ENCODE results near the gene E2F4.

Gene E2F4, protein sequence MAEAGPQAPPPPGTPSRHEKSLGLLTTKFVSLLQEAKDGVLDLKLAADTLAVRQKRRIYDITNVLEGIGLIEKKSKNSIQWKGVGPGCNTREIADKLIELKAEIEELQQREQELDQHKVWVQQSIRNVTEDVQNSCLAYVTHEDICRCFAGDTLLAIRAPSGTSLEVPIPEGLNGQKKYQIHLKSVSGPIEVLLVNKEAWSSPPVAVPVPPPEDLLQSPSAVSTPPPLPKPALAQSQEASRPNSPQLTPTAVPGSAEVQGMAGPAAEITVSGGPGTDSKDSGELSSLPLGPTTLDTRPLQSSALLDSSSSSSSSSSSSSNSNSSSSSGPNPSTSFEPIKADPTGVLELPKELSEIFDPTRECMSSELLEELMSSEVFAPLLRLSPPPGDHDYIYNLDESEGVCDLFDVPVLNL

GRCh38 chr16:67191995-67192681 lies at the start of gene E2F4:
TSS of gene E2F4 (plus strand) at chr16:67192155. CDS start at chr16:67192228, 73 bp downstream.
- peak; percentile 74 for DNase-seq (ENCODE audit: low read depth, low spot score)

- DNase-seq (ENCODE audit: low read depth, low spot score), result no peak
These were observed 49.6 kb upstream of the E2F4 start for GRCh38 chr16:67142342-67142741.

- DNase-seq (ENCODE audit: low read depth, low spot score), result no peak
These were observed 47.0 kb upstream of the E2F4 start for GRCh38 chr16:67144943-67145342.

DNA sequence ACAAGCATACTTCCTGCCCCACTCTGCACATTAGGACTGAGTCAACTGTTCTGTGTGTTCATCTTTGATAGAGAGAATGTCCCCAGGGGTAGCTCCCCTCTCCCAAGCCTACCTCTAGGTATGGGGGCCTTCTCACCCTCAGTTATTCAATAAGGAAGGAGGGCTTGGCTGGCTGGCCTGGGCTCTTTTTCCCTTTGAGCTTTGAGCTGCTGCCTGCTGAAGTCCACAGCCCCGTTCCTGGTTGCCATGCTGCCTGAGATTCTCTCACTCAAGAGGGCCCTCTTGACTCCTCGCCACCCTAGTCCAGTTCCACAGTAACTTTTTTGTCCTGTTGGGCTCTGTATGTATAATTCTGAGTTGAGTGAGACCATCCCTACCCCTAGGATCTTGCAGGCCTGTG lies 46.2 kb upstream of the E2F4 start:
- DNase-seq (ENCODE audit: low read depth, low spot score), result no peak

- no peak for DNase-seq (ENCODE audit: low read depth, low spot score)
These were observed 45.2 kb upstream of the E2F4 start for GRCh38 chr16:67146523-67147357.

DNA sequence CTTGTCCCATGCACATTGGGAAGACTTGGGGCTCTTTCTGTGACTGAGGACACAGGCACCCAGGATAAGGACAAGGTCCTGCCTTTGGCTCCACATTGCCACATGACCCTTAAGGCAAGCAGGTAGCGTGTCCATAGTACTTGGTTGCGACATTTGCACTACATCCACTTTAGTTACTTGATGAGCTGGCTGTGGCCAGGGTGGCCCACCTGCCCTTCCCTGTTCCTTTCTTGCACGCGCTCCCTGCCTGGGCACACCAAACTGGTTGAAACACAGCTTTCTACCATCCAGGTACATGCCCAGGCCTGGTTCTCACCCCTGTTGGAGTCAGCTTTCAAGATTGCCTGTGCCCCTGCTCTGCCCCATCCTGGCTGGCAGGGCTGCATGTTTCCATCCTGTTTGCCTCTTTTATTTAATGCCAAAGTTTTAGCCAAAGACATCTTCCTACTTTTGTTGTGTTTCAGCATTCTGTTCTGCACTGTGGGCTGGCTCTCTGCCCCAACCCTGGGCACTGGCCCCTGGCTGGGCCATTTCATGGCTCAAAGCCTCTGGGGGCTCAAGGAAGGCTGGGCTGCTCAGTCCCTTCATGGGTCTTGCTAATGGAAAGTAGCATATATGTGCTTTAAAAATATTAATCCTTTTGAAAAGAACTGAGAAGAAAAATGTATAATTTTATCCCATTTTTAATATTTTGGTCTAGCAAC lies 44.4 kb upstream of the E2F4 start:
- DNase-seq (ENCODE audit: low read depth, low spot score), result no peak

DNA sequence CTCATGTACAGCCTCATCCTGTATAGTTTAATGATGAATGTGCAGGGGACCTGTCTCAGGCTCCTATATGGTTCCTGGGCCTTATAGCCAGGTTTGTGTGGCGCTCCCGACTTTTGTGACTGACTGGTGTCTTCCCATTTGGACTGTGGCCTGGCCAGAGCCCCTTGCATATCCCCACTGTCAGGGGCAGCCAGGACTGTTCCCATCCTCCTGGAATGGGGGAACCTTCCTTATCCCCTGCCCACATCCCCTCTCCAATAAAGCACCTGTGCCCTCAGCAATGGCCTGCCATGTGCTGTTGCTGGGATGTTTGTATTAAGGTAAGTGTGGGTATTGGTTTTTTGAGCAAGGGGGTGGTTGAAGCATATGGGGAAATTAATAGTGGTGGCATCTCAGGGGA lies 43.7 kb upstream of the E2F4 start:
- no peak for DNase-seq (ENCODE audit: low read depth, low spot score)

DNA sequence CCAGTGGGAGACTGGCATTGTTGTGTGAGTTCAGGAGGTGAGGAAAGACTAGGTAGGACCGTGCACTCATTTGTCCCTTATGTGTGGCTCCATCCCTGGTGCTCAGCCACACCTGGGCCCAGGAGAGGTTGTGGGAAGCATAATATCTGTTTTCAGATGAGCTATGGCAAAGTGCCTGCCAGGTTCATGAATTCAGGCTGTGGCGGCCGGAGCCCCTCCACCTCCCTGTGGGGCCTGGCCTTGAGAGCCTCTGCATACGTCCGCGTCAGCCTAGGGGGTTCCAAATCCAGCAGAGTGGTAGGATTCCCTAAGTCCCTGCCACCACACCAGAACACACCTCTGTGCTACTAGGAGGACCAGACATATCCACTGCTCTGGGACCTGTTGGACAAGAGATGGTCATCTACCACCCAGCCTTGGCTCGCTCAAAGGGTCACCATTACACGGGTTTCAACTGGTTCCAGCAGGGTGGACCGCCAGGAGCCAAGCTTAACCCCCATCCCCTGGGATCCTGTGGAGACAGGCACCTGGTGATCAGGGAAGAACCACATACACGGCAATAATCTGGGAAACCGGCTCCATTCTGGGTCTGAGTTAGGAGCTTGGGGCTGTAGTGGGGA lies 43.2 kb upstream of the E2F4 start:
- no peak for DNase-seq (ENCODE audit: low read depth, low spot score)

GRCh38 chr16:67149276-67150046 lies 42.5 kb upstream of the E2F4 start:
- DNase-seq (ENCODE audit: low read depth, low spot score), result no peak

- DNase-seq (ENCODE audit: low read depth, low spot score), result no peak
These were observed 41.7 kb upstream of the E2F4 start for GRCh38 chr16:67150047-67150832.

DNA sequence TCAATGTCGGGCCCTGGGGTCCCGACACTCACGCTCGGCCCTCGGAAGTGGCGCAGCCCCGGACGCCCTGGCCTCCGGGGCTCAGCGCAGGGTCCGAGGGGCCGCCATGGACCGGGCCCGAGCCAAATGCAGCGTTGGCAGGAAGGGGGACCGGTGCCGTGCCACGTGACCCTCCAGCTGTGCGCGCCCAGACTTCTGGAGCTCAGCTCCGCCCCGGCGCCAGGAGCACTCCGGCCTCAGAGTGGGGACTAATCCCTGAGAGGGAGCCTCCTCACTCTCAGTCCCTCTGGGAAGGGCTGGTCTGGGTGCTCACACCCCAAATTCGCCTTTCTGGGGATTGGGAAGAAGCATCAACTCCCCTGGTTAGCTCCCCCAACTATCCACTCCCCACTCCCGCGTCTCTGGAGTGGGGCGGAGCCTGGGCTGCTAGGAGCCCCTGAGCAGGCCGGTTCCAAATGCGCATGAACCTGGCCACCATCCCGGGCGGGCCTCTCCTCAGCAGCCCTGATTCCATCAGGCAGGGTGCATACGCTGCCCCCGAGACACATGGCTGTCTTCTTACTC lies 41.0 kb upstream of the E2F4 start, which contains the start of gene B3GNT9:
Gene B3GNT9 (minus strand): TSS at position 166 of the 564 bp plus-strand sequence. CDS start 513 bp downstream, outside the sequence.
- no peak for DNase-seq (ENCODE audit: low read depth, low spot score)

DNA sequence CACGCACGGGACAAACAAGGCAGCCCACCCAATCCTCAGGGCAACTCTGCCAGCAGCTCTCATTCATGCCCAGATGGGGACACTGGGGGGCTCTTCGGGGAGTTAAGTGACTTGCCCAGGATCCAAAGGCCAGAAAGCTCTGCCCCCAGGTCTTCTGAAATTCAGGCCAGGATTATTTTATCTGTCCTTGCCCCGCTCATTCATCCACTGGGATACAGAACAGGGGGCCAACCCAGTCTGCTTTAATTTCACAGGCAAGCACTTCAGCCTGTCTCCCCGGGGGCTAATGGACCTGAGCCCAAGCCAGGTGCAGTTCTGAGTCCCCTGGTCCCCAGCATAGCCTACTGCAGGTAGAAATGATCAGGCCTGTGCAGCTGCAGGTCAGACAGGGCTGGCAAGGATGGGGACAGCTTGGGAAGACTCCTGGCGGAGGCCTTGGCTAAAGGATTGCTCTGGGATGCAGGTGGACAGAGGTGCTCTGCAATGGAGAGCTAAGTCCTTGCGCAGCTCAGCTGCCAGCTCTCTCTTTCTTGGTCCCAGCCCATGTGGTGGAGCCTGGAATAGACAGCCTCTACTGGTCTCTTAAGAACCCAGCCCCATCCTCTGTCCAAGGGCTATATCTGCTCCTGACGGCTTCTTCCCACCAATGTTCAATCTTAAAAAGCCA lies 40.4 kb upstream of the E2F4 start:
- DNase-seq (ENCODE audit: low read depth, low spot score), result no peak

DNA sequence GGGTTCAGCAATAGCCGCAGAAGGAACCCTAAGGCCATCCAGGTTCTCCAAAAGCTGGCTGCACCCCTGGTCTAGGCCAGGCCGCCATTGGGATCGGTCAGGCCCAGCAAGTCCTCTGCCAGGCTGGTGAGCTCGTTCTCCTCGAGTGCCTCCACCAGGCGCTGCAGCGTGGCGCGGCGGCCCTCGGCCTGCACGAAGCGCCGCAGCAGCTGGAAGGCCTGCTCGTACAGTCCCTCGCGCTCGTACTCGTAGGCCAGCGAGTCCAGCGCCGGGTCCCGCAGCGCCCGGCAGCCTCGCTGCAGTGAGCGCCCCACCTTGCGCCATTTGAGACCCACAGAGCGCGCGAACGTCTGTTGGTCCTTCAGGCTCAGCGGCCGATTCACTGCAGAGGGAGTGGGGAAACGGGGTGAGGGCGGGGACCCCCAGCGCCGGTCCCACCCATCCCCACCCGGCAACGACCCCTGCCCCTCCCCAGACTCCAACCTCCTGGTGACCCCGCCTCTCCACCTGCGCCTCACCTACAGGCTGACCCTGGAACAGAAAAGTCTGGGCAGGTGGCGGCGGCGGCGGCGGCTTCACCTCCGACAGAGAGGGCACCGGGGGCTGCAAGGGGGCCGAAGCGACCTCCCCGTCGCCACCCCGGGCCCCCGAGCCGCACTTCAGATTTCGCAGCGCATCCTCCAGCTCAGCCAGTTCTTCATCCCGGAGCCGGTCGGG lies 37.2 kb upstream of the E2F4 start:
- no peak for DNase-seq (ENCODE audit: low read depth, low spot score)

GRCh38 chr16:67155295-67156142 lies 36.4 kb upstream of the E2F4 start:
- DNase-seq (ENCODE audit: low read depth, low spot score), result no peak

- DNase-seq (ENCODE audit: low read depth, low spot score), result no peak
These were observed 35.7 kb upstream of the E2F4 start for GRCh38 chr16:67156143-67156844.

DNA sequence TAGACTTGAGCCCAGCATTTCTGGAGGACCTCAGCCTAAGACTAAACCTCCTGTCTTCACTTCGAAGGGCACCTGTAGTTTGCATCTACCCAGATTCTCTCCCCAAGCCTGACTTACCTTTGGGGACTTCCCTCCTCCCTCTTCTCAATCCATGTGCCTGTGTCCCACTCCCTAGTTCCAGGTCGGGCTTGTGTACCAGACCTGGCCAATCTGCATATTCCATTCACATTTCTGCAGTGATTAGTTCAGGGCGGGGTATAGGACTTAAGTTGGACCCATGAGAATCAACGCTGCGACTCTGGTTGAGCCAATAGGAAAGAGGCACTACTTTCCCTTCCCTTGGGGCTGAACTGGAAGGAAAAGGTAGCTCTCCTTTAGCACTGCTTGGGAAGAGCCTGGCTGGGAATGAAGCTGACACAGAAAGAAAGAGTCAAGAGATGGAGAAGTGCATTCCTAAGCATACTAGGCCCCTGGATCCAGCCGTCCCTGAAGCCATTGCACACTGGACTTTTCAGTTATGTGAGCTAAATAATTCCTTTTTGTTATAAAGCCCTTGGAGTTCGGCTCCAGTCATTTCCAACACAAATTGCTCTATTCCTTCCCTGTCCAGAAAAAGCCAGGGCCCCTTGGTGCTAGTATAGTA lies 34.7 kb upstream of the E2F4 start:
- DNase-seq (ENCODE audit: low read depth, low spot score), result no peak

All from smooth muscle cell of the brain vasculature (primary cell).